ENCODE data around the gene TPBG.
A peak's percentile ranks its signal among the peaks of the same experiment; 100 is the strongest.

TPBG gene

GRCh38 chr6:82362144-82362543 is 1.5 kb upstream of the TPBG start:
- Histone ChIP-seq H3K27me3 (ENCODE audit: insufficient read depth, low read length) (peaks cover 16% of the 10 kb centered on the region), H3K4me3 (ENCODE audit: low read length) (peak overlapping the region; percentile 89; the same call in 1 of the 2 replicates), H3K27ac (ENCODE audit: low read length) (no peak overlapping the region), H3K4me1 (ENCODE audit: insufficient read depth, low read length) (peaks cover 11% of the 10 kb centered on the region; the same call in 1 of the 2 replicates), H3K9me3 (ENCODE audit: insufficient read depth, low read depth, low read length) (no peaks in the 10 kb centered on the region), H3K9ac (ENCODE audit: low read depth, low read length) (no peak overlapping the region), H3K36me3 (ENCODE audit: insufficient read depth, low read depth, low read length) (peaks cover 15% of the 10 kb centered on the region; the same call in 1 of the 2 replicates)

- no peak overlapping the region for H3K27ac ChIP-seq (ENCODE audit: low read length)
- peaks cover 11% of the 10 kb centered on the region; the same call in 1 of the 2 replicates for H3K4me1 ChIP-seq (ENCODE audit: insufficient read depth, low read length)
- peaks cover 20% of the 10 kb centered on the region; the same call in 1 of the 2 replicates for H3K36me3 ChIP-seq (ENCODE audit: insufficient read depth, low read depth, low read length)
- H3K27me3 ChIP-seq (ENCODE audit: insufficient read depth, low read length) = peaks cover 16% of the 10 kb centered on the region
- H3K9me3 ChIP-seq (ENCODE audit: insufficient read depth, low read depth, low read length) = no peaks in the 10 kb centered on the region
- peak overlapping the region; percentile 89 for H3K4me3 ChIP-seq (ENCODE audit: low read length)
- H3K9ac ChIP-seq (ENCODE audit: low read depth, low read length) = peak overlapping the region; percentile 92; the same call in 1 of the 2 replicates
Observed at GRCh38 chr6:82362878-82363427, 664 bp upstream of the TPBG start.

GRCh38 chr6:82364087-82365015 is 734 bp downstream of the TPBG start:
- no peaks in the 10 kb centered on the region for H3K9me3 ChIP-seq (ENCODE audit: insufficient read depth, low read depth, low read length)
- H3K4me3 ChIP-seq (ENCODE audit: low read length) = peak overlapping the region; percentile 89
- peak overlapping the region; percentile 92; the same call in 1 of the 2 replicates for H3K9ac ChIP-seq (ENCODE audit: low read depth, low read length)
- peaks cover 16% of the 10 kb centered on the region for H3K27me3 ChIP-seq (ENCODE audit: insufficient read depth, low read length)
- H3K36me3 ChIP-seq (ENCODE audit: insufficient read depth, low read depth, low read length) = peaks cover 24% of the 10 kb centered on the region; the same call in 1 of the 2 replicates
- peaks cover 11% of the 10 kb centered on the region; the same call in 1 of the 2 replicates for H3K4me1 ChIP-seq (ENCODE audit: insufficient read depth, low read length)
- peak overlapping the region; percentile 35 for H3K27ac ChIP-seq (ENCODE audit: low read length)

GRCh38 chr6:82365016-82365795 is 1.6 kb downstream of the TPBG start:
- peak overlapping the region; percentile 89 for H3K4me3 ChIP-seq (ENCODE audit: low read length)
- H3K9ac ChIP-seq (ENCODE audit: low read depth, low read length) = peak overlapping the region; percentile 92; the same call in 1 of the 2 replicates
- peak overlapping the region; percentile 35 for H3K27ac ChIP-seq (ENCODE audit: low read length)

GRCh38 chr6:82367704-82368103 is 4.1 kb downstream of the TPBG start:
- Histone ChIP-seq H3K27ac (ENCODE audit: low read length) (no peak overlapping the region), H3K4me1 (ENCODE audit: insufficient read depth, low read length) (peaks cover 6% of the 10 kb centered on the region; the same call in 1 of the 2 replicates), H3K9ac (ENCODE audit: low read depth, low read length) (no peak overlapping the region), H3K36me3 (ENCODE audit: insufficient read depth, low read depth, low read length) (peaks cover 24% of the 10 kb centered on the region; the same call in 1 of the 2 replicates), H3K4me3 (ENCODE audit: low read length) (no peak overlapping the region), H3K9me3 (ENCODE audit: insufficient read depth, low read depth, low read length) (no peaks in the 10 kb centered on the region), H3K27me3 (ENCODE audit: insufficient read depth, low read length) (peaks cover 3% of the 10 kb centered on the region; the same call in 1 of the 2 replicates)

More at GRCh38 chr6:82365016-82365795, 1.6 kb downstream of the TPBG start:
- Histone ChIP-seq H3K4me1 (ENCODE audit: insufficient read depth, low read length) (peaks cover 11% of the 10 kb centered on the region; the same call in 1 of the 2 replicates), H3K27me3 (ENCODE audit: insufficient read depth, low read length) (peaks cover 16% of the 10 kb centered on the region), H3K9me3 (ENCODE audit: insufficient read depth, low read depth, low read length) (no peaks in the 10 kb centered on the region), H3K36me3 (ENCODE audit: insufficient read depth, low read depth, low read length) (peaks cover 24% of the 10 kb centered on the region; the same call in 1 of the 2 replicates)

- peaks cover 3% of the 10 kb centered on the region; the same call in 1 of the 2 replicates for H3K4me1 ChIP-seq (ENCODE audit: insufficient read depth, low read length)
- no peak overlapping the region for H3K4me3 ChIP-seq (ENCODE audit: low read length)
- no peak overlapping the region for H3K27ac ChIP-seq (ENCODE audit: low read length)
Observed at GRCh38 chr6:82370788-82371187, 7.2 kb downstream of the TPBG start.

GRCh38 chr6:82371799-82372546 is 8.4 kb downstream of the TPBG start:
- H3K9me3 ChIP-seq (ENCODE audit: insufficient read depth, low read depth, low read length) = peaks cover 12% of the 10 kb centered on the region
- no peak overlapping the region for H3K27ac ChIP-seq (ENCODE audit: low read length)

More at GRCh38 chr6:82370788-82371187, 7.2 kb downstream of the TPBG start:
- Histone ChIP-seq H3K27me3 (ENCODE audit: insufficient read depth, low read length) (no peaks in the 10 kb centered on the region; the same call in 1 of the 2 replicates), H3K9me3 (ENCODE audit: insufficient read depth, low read depth, low read length) (0 out of 2 replicates have a peak, but pooled peaks cover 3% of the 10 kb centered on the region), H3K9ac (ENCODE audit: low read depth, low read length) (no peak overlapping the region), H3K36me3 (ENCODE audit: insufficient read depth, low read depth, low read length) (peaks cover 22% of the 10 kb centered on the region; the same call in 1 of the 2 replicates)

GRCh38 chr6:82372656-82373055 is 9.0 kb downstream of the TPBG start:
- Histone ChIP-seq H3K4me1 (ENCODE audit: insufficient read depth, low read length) (no peaks in the 10 kb centered on the region), H3K27me3 (ENCODE audit: insufficient read depth, low read length) (no peaks in the 10 kb centered on the region), H3K36me3 (ENCODE audit: insufficient read depth, low read depth, low read length) (peaks cover 6% of the 10 kb centered on the region; the same call in 1 of the 2 replicates), H3K9ac (ENCODE audit: low read depth, low read length) (no peak overlapping the region), H3K9me3 (ENCODE audit: insufficient read depth, low read depth, low read length) (peaks cover 12% of the 10 kb centered on the region), H3K4me3 (ENCODE audit: low read length) (no peak overlapping the region), H3K27ac (ENCODE audit: low read length) (no peak overlapping the region)

More at GRCh38 chr6:82371799-82372546, 8.4 kb downstream of the TPBG start:
- Histone ChIP-seq H3K36me3 (ENCODE audit: insufficient read depth, low read depth, low read length) (peaks cover 10% of the 10 kb centered on the region; the same call in 1 of the 2 replicates), H3K27me3 (ENCODE audit: insufficient read depth, low read length) (no peaks in the 10 kb centered on the region), H3K4me1 (ENCODE audit: insufficient read depth, low read length) (no peaks in the 10 kb centered on the region), H3K9ac (ENCODE audit: low read depth, low read length) (no peak overlapping the region), H3K4me3 (ENCODE audit: low read length) (no peak overlapping the region)

- no peak overlapping the region for H3K9ac ChIP-seq (ENCODE audit: low read depth, low read length)
- no peak overlapping the region for H3K27ac ChIP-seq (ENCODE audit: low read length)
Observed at GRCh38 chr6:82374516-82374915, 10.9 kb downstream of the TPBG start.

GRCh38 chr6:82376636-82377035 is 13.0 kb downstream of the TPBG start:
- peaks cover 12% of the 10 kb centered on the region for H3K9me3 ChIP-seq (ENCODE audit: insufficient read depth, low read depth, low read length)
- H3K27me3 ChIP-seq (ENCODE audit: insufficient read depth, low read length) = no peaks in the 10 kb centered on the region
- no peak overlapping the region for H3K27ac ChIP-seq (ENCODE audit: low read length)
- H3K4me1 ChIP-seq (ENCODE audit: insufficient read depth, low read length) = no peaks in the 10 kb centered on the region
- H3K36me3 ChIP-seq (ENCODE audit: insufficient read depth, low read depth, low read length) = no peaks in the 10 kb centered on the region
- H3K4me3 ChIP-seq (ENCODE audit: low read length) = no peak overlapping the region
- H3K9ac ChIP-seq (ENCODE audit: low read depth, low read length) = no peak overlapping the region

More at GRCh38 chr6:82374516-82374915, 10.9 kb downstream of the TPBG start:
- Histone ChIP-seq H3K27me3 (ENCODE audit: insufficient read depth, low read length) (no peaks in the 10 kb centered on the region), H3K36me3 (ENCODE audit: insufficient read depth, low read depth, low read length) (no peaks in the 10 kb centered on the region), H3K4me3 (ENCODE audit: low read length) (no peak overlapping the region), H3K9me3 (ENCODE audit: insufficient read depth, low read depth, low read length) (peaks cover 12% of the 10 kb centered on the region), H3K4me1 (ENCODE audit: insufficient read depth, low read length) (no peaks in the 10 kb centered on the region)

Data from iPS-20b (cell line).